MM.1S (cell line): Measurements from ENCODE around the gene MRGPRG.
A peak's percentile ranks its signal among the peaks of the same experiment; 100 is the strongest.

Experiments
- DNase-seq: peaks from one replicate; pipeline ENCODE4 v3.0.0-alpha.2; 2015
- H2AFZ ChIP-seq: fragments of 300-600 bp; sonication (generic); 2 replicates; pipeline ENCODE4 v1.6.0; 2016; ENCODE audit warnings: antibody characterized with exemption, low read length
- H3F3A ChIP-seq: fragments of 300-600 bp; sonication (generic); 2 replicates; pipeline ENCODE4 v1.6.1; 2016; ENCODE audit warnings: mild to moderate bottlenecking, antibody characterized with exemption, low read length, moderate library complexity, mixed read lengths; ENCODE audit not compliant: insufficient read depth
- H3K27ac ChIP-seq: fragments of 300-600 bp; sonication (generic); 2 replicates; pipeline ENCODE4 v1.5.1; 2016; ENCODE audit warnings: mild to moderate bottlenecking, low read length
- H3K27me3 ChIP-seq: fragments of 300-600 bp; sonication (generic); replicated peaks from 2 replicates; pipeline ENCODE4 v1.6.0; 2016; ENCODE audit warnings: low read length; ENCODE audit not compliant: insufficient read depth
- H3K36me3 ChIP-seq: fragments of 300-600 bp; sonication (generic); replicated peaks from 2 replicates; pipeline ENCODE4 v1.6.1; 2016; ENCODE audit warnings: mild to moderate bottlenecking, low read length, mixed read lengths; ENCODE audit not compliant: insufficient read depth
- H3K4me1 ChIP-seq: fragments of 300-600 bp; sonication (generic); 2 replicates; pipeline ENCODE4 v1.6.1; 2016; ENCODE audit warnings: low read length, mixed read lengths
- H3K4me2 ChIP-seq: fragments of 300-600 bp; sonication (generic); 2 replicates; pipeline ENCODE4 v1.6.0; 2016; ENCODE audit warnings: low read depth, low read length
- H3K4me3 ChIP-seq: fragments of 300-600 bp; sonication (generic); 2 replicates; pipeline ENCODE4 v1.5.1; 2016; ENCODE audit warnings: low read length, mixed read lengths
- H3K79me2 ChIP-seq: fragments of 300-600 bp; sonication (generic); 2 replicates; pipeline ENCODE4 v1.6.1; 2016; ENCODE audit warnings: mixed run types, low read length, mixed read lengths
- H3K9ac ChIP-seq: fragments of 300-600 bp; sonication (generic); 2 replicates; pipeline ENCODE4 v1.6.1; 2016; ENCODE audit warnings: low read length, mixed read lengths
- H3K9me2 ChIP-seq: fragments of 300-600 bp; sonication (generic); replicated peaks from 2 replicates; pipeline ENCODE4 v1.6.1; 2016; ENCODE audit warnings: mild to moderate bottlenecking, low read length, mixed read lengths; ENCODE audit not compliant: insufficient read depth
- H3K9me3 ChIP-seq: fragments of 300-600 bp; sonication (generic); replicated peaks from 2 replicates; pipeline ENCODE4 v1.6.1; 2016; ENCODE audit warnings: mild to moderate bottlenecking, low read length, mixed read lengths; ENCODE audit not compliant: insufficient read depth
- H4K20me1 ChIP-seq: fragments of 300-600 bp; sonication (generic); 2 replicates; pipeline ENCODE4 v1.6.1; 2016; ENCODE audit warnings: mild to moderate bottlenecking, low read length, moderate library complexity, mixed read lengths; ENCODE audit not compliant: insufficient read depth
- CTCF ChIP-seq: fragments of 300-600 bp; sonication (generic); IDR thresholded peaks from 2 replicates; pipeline ENCODE4 v1.5.1; 2016; ENCODE audit warnings: antibody characterized with exemption, low read length, mixed read lengths
- EZH2 ChIP-seq: fragments of 300-600 bp; sonication (generic); optimal IDR thresholded peaks from 2 replicates; pipeline ENCODE3; 2017; ENCODE audit warnings: low read depth, mild to moderate bottlenecking, antibody characterized with exemption, low read length, mixed read lengths
- EZH2phosphoT487 ChIP-seq: fragments of 300-600 bp; sonication (generic); IDR thresholded peaks from 2 replicates; pipeline ENCODE4 v1.6.1; 2018; ENCODE audit warnings: antibody characterized with exemption, low read length

Gene MRGPRG

GRCh38 chr11:3222003-3222855 is 3.6 kb upstream of the MRGPRG start:
- Histone ChIP-seq H3K36me3 (no peaks in the 10 kb centered on the region), H3K9me2 (no peaks in the 10 kb centered on the region), H3K27ac (peak overlapping the region; percentile 87), H3K4me1 (peaks cover 21% of the 10 kb centered on the region), H3K4me3 (peak overlapping the region; percentile 38), H2AFZ (peak overlapping the region; percentile 64), H3K27me3 (peaks cover 7% of the 10 kb centered on the region), H3K4me2 (peak overlapping the region; percentile 76), H3K9me3 (no peaks in the 10 kb centered on the region), H4K20me1 (no peaks in the 10 kb centered on the region), H3K79me2 (no peaks in the 10 kb centered on the region), H3K9ac (peak overlapping the region; percentile 30; the same call in 1 of the 2 replicates), H3F3A (peaks cover 14% of the 10 kb centered on the region)
- TF ChIP-seq EZH2 (no peak), EZH2phosphoT487 (no peak), CTCF (no peak)
- DNase-seq, result no peak

GRCh38 chr11:3221408-3222002 is 2.9 kb upstream of the MRGPRG start:
- H3K27me3 ChIP-seq, result peaks cover 10% of the 10 kb centered on the region
- no peaks in the 10 kb centered on the region for H3K9me3 ChIP-seq
- TF ChIP-seq EZH2phosphoT487 (no peak), EZH2 (no peak), CTCF (no peak)
- H3F3A ChIP-seq, result peaks cover 14% of the 10 kb centered on the region
- no peak overlapping the region for H3K4me2 ChIP-seq
- no peak overlapping the region for H3K27ac ChIP-seq
- no peaks in the 10 kb centered on the region for H3K79me2 ChIP-seq
- H4K20me1 ChIP-seq, result no peaks in the 10 kb centered on the region
- DNase-seq, result no peak
- no peak overlapping the region for H3K9ac ChIP-seq
- H3K36me3 ChIP-seq, result no peaks in the 10 kb centered on the region
- H3K4me3 ChIP-seq, result no peak overlapping the region
- H3K9me2 ChIP-seq, result no peaks in the 10 kb centered on the region
- H3K4me1 ChIP-seq, result peaks cover 21% of the 10 kb centered on the region
- H2AFZ ChIP-seq, result no peak overlapping the region

- no peak overlapping the region for H3K27ac ChIP-seq
- H3F3A ChIP-seq, result peaks cover 14% of the 10 kb centered on the region
- H4K20me1 ChIP-seq, result no peaks in the 10 kb centered on the region
- H3K4me2 ChIP-seq, result no peak overlapping the region
- no peak overlapping the region for H3K9ac ChIP-seq
- H3K4me3 ChIP-seq, result no peak overlapping the region
- DNase-seq, result no peak
- no peak overlapping the region for H2AFZ ChIP-seq
- H3K9me2 ChIP-seq, result no peaks in the 10 kb centered on the region
- TF ChIP-seq EZH2phosphoT487 (no peak), EZH2 (no peak), CTCF (no peak)
- peaks cover 21% of the 10 kb centered on the region for H3K4me1 ChIP-seq
- no peaks in the 10 kb centered on the region for H3K79me2 ChIP-seq
- H3K36me3 ChIP-seq, result no peaks in the 10 kb centered on the region
- H3K9me3 ChIP-seq, result no peaks in the 10 kb centered on the region
- peaks cover 17% of the 10 kb centered on the region for H3K27me3 ChIP-seq
Observed at GRCh38 chr11:3220521-3221407, 2.2 kb upstream of the MRGPRG start.
